Psoas muscle (tissue), 8 donors: ENCODE results near the gene TRAFD1. TPM values are rescaled to one million over a fixed set of nuclear protein-coding genes. Genes with fewer than 3 reads are reported as not detected.
"Not testable (repeated sequence)": the region's sequence is repeated elsewhere in the genome, so short reads cannot be mapped to it uniquely, and the experiment has no call there.

ENCODE experiments used
- ATAC-seq, 4 donors: fragments of 200-7000 bp; cut with Tn5 transposase; one replicate each; pipeline ENCODE4 v1.9.1; 2020; ENCODE audit warnings: moderate library complexity in 3 of 4, mild to moderate bottlenecking in 2 of 4
- DNase-seq, 2 donors: peaks; one replicate each; pipeline ENCODE4 v3.0.0-alpha.2; 2020
- H3K27ac ChIP-seq: fragments of 200-600 bp; one replicate; pipeline ENCODE4 v1.8.0; 2022
- H3K27me3 ChIP-seq, 3 donors: fragments of 200-600 bp in 1 of 3; one replicate each; pipeline versions ENCODE4 v1.6.1 to v1.8.0; 2013 to 2022; ENCODE audit warnings: low read length in 2 of 3, mild to moderate bottlenecking in 2 of 3, moderate library complexity in 1 of 3; ENCODE audit not compliant: insufficient read depth in 3 of 3
- H3K36me3 ChIP-seq, 2 donors: fragments of 200-600 bp in 1 of 2; one replicate each; pipeline versions ENCODE4 v1.6.1 to v1.8.0; 2013 to 2022; ENCODE audit warnings: low read depth in 1 of 2, mild to moderate bottlenecking in 1 of 2, moderate library complexity in 1 of 2; ENCODE audit not compliant: insufficient read depth in 1 of 2
- H3K4me1 ChIP-seq: fragments of 200-600 bp; one replicate; pipeline ENCODE4 v1.8.0; 2022
- H3K4me3 ChIP-seq: fragments of 200-600 bp; one replicate; pipeline ENCODE4 v1.8.0; 2022; ENCODE audit warnings: mild to moderate bottlenecking
- H3K9me3 ChIP-seq: fragments of 200-600 bp; one replicate; pipeline ENCODE4 v1.8.0; 2022
- WGBS, 3 donors: extraction: QIAGEN DNeasy Blood & Tissue Kit; methylation state at CpG; one replicate each; pipeline versions ENCODE4 v1.1.6 to v1.1.7; 2013; 5-methylcytosine and 5-hydroxymethylcytosine counted together
- intact Hi-C, 2 donors: fragments of 100-400 bp; cut with DNase I; formaldehyde crosslinking; loops; one replicate each; pipeline versions ENCODE4 v1.11.0 to v1.14.2; 2022
- polyA plus RNA-seq, 3 donors: library from polyadenylated mRNA; stranded (reverse); fragments of 200-250 nt; gene quantifications; one replicate each; pipeline ENCODE4 v1.2.3, GENCODE V29; 2013
- total RNA-seq, 4 donors: library from RNA; stranded (reverse); fragmentation: NEBNext Ultra II Directional in 2 of 4; extraction: Animal tissue kit (Norgen Biotek cat#: 25700) in 2 of 4; gene quantifications; one replicate each; pipeline versions ENCODE4 v1.2.1 to v1.2.4, GENCODE V29; 2021 to 2023
- TF ChIP-seq, protein P1 (sequence below): fragments of 200-600 bp; IDR thresholded peaks from one replicate; pipeline ENCODE4 v1.8.0; 2022; ENCODE audit warnings: antibody characterized with exemption
- donor health status: healthy with polysubstance abuse.
- donor health status: DM: no; HTN: no; CAD: no; lungs with moderate emphysema.
- donor health status: Bipolar disorder and iron deficiency.
- donor health status: healthy.
- donor health status: DM: yes; HTN: yes; CAD: no.
- donor health status: DM: no; HTN: no; CAD: no.
- donor health status: DM: no; HTN: no; CAD: no.
- donor health status: DM: yes; HTN: yes; CAD: no.

The TRAFD1 gene
- total and polyA plus RNA-seq, 7 donors: 5.0 to 21.0 (median 16.0) TPM

DNA sequence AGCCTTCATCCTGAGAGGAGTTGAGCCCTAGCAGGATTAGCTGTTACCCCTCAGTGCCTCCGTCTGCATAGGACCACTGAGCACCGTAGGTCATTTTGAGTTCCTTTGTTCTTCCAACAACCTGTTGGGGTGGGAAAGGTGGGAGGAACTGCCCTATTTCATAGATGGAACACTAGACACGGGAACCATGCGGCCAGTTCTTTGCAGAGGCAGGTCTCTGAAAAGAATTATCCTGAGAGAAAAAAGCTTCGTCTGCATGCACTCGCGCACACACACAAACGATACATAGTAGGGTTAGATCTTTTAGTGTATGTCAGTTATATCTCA lies 28.5 kb downstream of the TRAFD1 start:
- H3K36me3 ChIP-seq: peaks cover 0 to 70% of the 10 kb centered on the region in 2 donors
- intact Hi-C loops: no loop called here
- 88 to 94% (median 88%) methylated on average over 8 of the region's 8 CpGs for WGBS, 3 donors
- ATAC-seq: no peak
- H3K27me3 ChIP-seq: no peaks in the 10 kb centered on the region
- no peaks in the 10 kb centered on the region for H3K4me1 ChIP-seq
- no peak overlapping the region for H3K4me3 ChIP-seq
- no peak overlapping the region for H3K27ac ChIP-seq
- TF ChIP-seq, protein P1, sequence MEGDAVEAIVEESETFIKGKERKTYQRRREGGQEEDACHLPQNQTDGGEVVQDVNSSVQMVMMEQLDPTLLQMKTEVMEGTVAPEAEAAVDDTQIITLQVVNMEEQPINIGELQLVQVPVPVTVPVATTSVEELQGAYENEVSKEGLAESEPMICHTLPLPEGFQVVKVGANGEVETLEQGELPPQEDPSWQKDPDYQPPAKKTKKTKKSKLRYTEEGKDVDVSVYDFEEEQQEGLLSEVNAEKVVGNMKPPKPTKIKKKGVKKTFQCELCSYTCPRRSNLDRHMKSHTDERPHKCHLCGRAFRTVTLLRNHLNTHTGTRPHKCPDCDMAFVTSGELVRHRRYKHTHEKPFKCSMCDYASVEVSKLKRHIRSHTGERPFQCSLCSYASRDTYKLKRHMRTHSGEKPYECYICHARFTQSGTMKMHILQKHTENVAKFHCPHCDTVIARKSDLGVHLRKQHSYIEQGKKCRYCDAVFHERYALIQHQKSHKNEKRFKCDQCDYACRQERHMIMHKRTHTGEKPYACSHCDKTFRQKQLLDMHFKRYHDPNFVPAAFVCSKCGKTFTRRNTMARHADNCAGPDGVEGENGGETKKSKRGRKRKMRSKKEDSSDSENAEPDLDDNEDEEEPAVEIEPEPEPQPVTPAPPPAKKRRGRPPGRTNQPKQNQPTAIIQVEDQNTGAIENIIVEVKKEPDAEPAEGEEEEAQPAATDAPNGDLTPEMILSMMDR: no peak
- no peaks in the 10 kb centered on the region for H3K9me3 ChIP-seq
- DNase-seq: no peak

DNA sequence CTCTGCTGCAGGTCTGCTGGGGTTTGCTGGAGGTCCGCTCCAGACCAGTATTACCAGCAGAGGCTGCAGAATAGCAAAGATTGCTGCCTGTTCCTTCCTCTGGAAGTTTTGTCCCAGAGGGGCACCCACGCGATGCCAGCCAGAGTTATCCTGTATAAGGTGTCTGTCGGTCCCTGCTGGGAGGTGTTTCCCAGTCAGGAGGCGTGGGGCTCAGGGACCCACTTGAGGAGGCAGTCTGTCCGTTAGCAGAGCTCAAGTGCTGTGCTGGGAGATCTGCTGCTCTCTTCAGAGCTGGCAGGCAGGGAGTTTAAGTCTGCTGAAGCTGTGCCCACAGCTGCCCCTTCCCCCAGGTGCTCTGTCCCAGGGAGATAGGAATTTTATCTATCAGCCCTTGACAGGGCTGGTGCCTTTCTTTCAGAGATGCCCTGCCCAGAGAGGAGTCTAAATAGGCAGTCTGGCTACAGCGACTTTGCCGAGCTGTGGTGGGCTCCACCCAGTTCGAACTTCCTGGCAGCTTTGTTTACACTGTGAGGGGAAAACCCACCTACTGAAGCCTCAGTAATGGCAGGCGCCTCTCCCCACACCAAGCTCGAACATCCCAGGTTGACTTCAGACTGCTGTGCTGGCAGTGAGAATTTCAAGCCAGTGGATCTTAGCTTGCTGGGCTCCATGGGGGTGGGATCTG lies 33.2 kb downstream of the TRAFD1 start:
- H3K27ac ChIP-seq, H3K27me3 ChIP-seq, intact Hi-C loops, H3K9me3 ChIP-seq, H3K4me1 ChIP-seq, ATAC-seq, H3K4me3 ChIP-seq, DNase-seq: not testable (repeated sequence)
- H3K36me3 ChIP-seq: peaks cover 0 to 70% of the 10 kb centered on the region in 2 donors
- WGBS, 3 donors: 94 to 98% (median 94%) methylated on average over 11 of the region's 11 CpGs

DNA sequence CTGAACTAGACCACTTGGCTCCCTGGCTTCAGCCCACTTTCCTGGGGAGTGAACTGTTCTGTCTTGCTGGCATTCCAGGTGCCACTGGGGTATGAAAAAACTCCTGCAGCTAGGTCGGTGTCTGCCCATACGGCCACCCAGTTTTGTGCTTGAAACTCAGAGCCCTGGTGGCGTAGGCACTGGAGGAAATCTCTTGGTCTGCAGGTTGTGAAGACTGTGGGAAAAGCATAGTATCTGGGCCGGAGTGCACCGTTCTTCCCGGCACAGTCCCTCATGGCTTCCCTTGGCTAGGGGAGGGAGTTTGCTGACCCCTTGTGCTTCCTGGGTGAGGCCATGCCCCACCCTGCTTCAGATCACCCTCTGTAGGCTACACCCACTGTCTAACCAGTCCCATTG lies 33.8 kb downstream of the TRAFD1 start:
- ATAC-seq: no peak
- no peak overlapping the region for H3K27ac ChIP-seq
- WGBS, 3 donors: 94 to 100% (median 97%) methylated on average over 6 of the region's 6 CpGs

DNA sequence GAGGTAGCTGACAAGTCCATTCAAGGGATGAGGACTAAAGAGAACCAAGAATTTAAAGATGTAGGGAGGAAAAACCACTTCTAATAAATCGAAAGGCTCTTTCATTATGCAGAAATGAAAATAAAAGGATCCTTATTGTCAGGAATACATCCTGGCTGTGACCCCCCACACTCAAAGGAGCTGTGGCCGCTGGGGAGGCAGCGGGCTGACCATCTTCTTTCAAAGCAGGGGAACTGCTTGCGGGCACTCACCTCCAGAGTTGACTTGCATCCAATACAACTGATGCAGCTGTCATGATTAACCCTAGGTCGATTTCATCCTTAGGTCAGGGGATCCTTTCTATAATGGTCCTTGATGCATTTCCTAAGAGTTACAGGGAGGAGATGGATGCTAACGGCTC lies 35.3 kb downstream of the TRAFD1 start:
- WGBS, 3 donors: 89 to 93% (median 90%) methylated on average over 6 of the region's 6 CpGs
- H3K4me3 ChIP-seq: no peak overlapping the region
- H3K9me3 ChIP-seq: no peaks in the 10 kb centered on the region
- TF ChIP-seq, protein P1: no peak
- no peak overlapping the region for H3K27ac ChIP-seq
- no peaks in the 10 kb centered on the region for H3K4me1 ChIP-seq
- no peaks in the 10 kb centered on the region for H3K27me3 ChIP-seq
- no peak for DNase-seq
- H3K36me3 ChIP-seq: peaks cover 0 to 69% of the 10 kb centered on the region in 2 donors
- intact Hi-C loops: no loop called here
- no peak for ATAC-seq

More for the DNA sequence above, 33.8 kb downstream of the TRAFD1 start:
- no peaks in the 10 kb centered on the region for H3K9me3 ChIP-seq
- intact Hi-C loops: no loop called here
- H3K4me1 ChIP-seq: no peaks in the 10 kb centered on the region
- H3K4me3 ChIP-seq: no peak overlapping the region
- no peak for DNase-seq
- H3K36me3 ChIP-seq: peaks cover 0 to 70% of the 10 kb centered on the region in 2 donors
- H3K27me3 ChIP-seq: no peaks in the 10 kb centered on the region
- TF ChIP-seq, protein P1: no peak

DNA sequence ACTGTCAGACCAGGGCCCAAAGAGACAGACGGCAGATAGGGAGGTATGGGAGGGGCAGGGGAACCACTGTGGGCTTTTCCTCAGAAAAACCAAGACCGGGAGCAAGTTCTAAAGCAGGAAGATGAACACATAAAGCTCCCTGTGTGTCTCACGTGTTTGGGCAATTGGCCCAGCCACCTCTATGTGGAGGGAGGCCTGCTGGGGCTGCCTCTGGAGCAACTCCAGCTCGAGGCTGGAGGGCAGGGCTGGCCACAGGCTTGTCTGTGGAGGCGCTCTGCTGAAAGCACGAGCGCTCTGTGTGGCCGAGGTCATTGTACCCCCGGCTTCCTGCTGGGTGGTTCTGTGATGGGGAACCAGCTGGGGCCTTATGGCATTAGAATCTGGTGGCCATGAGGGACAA lies 36.4 kb downstream of the TRAFD1 start:
- Histone ChIP-seq H3K27me3 (no peaks in the 10 kb centered on the region), H3K27ac (no peak overlapping the region)

More for the DNA sequence above, 36.4 kb downstream of the TRAFD1 start:
- Histone ChIP-seq H3K4me3 (no peak overlapping the region), H3K36me3 (peaks cover 0 to 80% of the 10 kb centered on the region in 2 donors), H3K4me1 (no peaks in the 10 kb centered on the region), H3K9me3 (no peaks in the 10 kb centered on the region)
- ATAC-seq: no peak
- DNase-seq: no peak
- 77 to 85% (median 83%) methylated on average over 9 of the region's 9 CpGs for WGBS, 3 donors
- intact Hi-C loops: no loop called here
- TF ChIP-seq, protein P1: no peak
